SK-N-SH (cell line): ENCODE results near the gene DEXI.

Experiments
- CTCF ChIP-seq: fragments of 200-600 bp; sonication (generic); IDR thresholded peaks from 2 replicates; pipeline ENCODE4 v1.6.1; 2017; ENCODE audit warnings: antibody characterized with exemption, mild to moderate bottlenecking, moderate library complexity
- FOSL2 ChIP-seq: IDR thresholded peaks from 2 replicates; pipeline ENCODE4 v1.4.0; 2012; ENCODE audit warnings: low read depth, mild to moderate bottlenecking, moderate library complexity, borderline replicate concordance
- FOXM1 ChIP-seq: IDR thresholded peaks from 2 replicates; pipeline ENCODE4 v1.4.0; 2012; ENCODE audit warnings: low read depth, mild to moderate bottlenecking
- MEF2A ChIP-seq: IDR thresholded peaks from 2 replicates; pipeline ENCODE4 v1.4.0; 2012; ENCODE audit warnings: low read depth, borderline replicate concordance
- NFIC ChIP-seq: IDR thresholded peaks from 2 replicates; pipeline ENCODE4 v1.4.0; 2012; ENCODE audit warnings: borderline replicate concordance
- PBX3 ChIP-seq: IDR thresholded peaks from 2 replicates; pipeline ENCODE4; 2012
- RCOR1 ChIP-seq: fragments of 150-350 bp; IDR thresholded peaks from 2 replicates; pipeline ENCODE4 v1.6.1; 2017; ENCODE audit warnings: antibody characterized with exemption, low read length
- SIN3A ChIP-seq: IDR thresholded peaks from 2 replicates; pipeline ENCODE4 v1.6.1; 2012; ENCODE audit warnings: low read depth, mild to moderate bottlenecking, low read length, moderate library complexity, borderline replicate concordance
- USF2 ChIP-seq: fragments of 150-350 bp; IDR thresholded peaks from 2 replicates; pipeline ENCODE4 v1.6.1; 2017; ENCODE audit warnings: antibody characterized with exemption, low read length, low read depth, borderline replicate concordance

GRCh38 chr16:10946308-10946707 is 4.0 kb upstream of the DEXI start:
- TF ChIP-seq SIN3A (no peak), MEF2A (no peak), FOXM1 (no peak), PBX3 (no peak), CTCF (no peak), USF2 (no peak), RCOR1 (no peak), NFIC (no peak), FOSL2 (no peak)
